Amniotic stem cell (primary cell): Measurements from ENCODE around the gene TREM2.
"Not testable (repeated sequence)": the region's sequence is repeated elsewhere in the genome, so short reads cannot be mapped to it uniquely, and the experiment has no call there.

ENCODE experiments used
- DNase-seq: peaks from one replicate; lab custom pipeline; 2025; lab: John Stamatoyannopoulos, UW

TREM2 gene

DNA sequence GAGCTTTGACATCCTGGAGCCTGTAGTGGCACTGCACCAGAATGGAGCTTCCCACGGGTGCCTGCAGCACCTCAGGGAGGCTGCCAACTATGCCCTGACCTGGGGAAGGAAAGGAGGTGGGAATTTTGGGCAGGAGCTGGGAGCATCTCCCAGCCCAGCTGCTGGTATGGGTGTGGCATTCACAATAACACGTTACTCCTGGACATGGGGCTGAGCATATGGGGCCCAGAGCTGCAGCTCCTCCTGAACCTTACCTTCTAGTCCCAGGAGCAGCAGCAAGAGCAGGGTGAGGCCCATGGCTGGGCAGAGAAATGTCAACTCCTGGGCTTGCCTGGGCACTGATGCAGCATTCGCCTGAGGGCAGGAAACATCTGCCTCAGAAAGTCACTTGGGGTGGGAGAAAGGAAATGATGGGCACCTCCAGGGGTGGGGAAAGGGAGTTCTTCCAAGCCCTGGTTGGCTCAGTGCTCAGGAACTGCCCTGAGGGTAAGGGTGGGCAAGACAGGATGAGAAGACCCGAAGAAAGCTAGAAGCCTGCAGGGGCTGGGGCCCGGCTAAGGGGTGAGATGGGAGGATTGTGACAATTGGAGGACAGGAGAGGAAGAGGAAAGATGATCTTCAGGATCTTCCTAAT, 8.8 kb downstream of the TREM2 start, which contains the start of gene TREML1:
TREML1 (minus strand) TSS at position 356 of the 634 bp plus-strand sequence; CDS start at position 297, 59 bp downstream.
- DNase-seq, result no peak

DNA sequence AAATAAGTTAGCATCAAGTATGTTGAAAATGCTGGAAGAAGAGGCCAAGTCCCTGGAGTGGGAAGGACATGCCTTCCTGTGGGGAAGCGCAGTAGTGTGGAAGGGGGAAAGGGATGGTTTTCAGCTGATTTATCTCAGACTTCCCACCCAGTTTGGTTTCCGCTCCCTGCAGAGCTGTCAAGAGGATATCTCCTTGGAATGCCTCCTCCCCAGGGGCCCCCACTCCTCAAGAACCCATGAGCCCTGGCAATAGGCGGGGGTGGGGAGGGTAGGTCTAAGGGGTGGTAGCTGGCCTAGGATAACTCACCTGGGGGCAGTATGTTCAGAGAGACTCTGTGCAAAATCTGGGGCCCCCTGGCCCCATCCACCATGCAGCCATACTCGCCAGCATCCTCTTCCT, 9.5 kb downstream of the TREM2 start:
- no peak for DNase-seq

DNA sequence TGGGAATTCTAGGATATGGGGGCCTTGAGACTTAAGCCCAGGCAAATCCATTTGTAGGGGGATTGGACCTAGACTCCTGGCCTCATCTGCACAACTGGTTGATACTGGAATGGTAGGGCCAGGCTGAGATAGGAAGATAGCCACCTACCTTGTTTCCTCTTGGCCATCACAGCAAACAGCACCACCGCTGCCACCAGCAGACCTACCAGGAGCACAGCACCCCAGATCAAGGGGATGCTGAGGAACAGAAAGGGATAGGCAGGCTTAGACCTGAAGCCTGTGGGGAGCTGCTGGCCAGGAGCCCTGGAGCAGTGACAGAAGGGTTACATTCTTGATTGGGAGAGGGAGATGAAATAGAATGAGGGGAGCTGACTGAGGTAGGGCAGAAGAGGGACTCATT, 12.2 kb downstream of the TREM2 start:
- no peak for DNase-seq

DNA sequence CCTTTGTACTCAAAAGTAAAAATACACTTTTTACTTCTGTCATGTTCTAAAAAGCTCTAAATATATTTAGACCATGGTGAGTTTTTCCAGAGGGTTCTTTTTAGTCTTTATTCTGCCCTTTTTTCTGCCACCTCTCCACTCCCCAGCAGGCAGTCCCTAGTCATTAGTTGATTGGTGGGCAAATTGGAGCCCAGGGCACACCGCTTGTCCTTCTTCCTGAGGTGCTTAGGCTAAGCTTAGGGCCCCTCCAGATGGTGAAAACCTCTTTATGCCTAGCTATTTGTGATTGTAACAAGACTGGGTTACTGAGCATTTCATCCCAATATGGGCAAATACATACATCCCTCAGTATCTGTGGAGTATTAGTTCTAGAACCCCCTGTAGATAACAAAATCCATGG, 15.0 kb downstream of the TREM2 start:
- no peak for DNase-seq

DNA sequence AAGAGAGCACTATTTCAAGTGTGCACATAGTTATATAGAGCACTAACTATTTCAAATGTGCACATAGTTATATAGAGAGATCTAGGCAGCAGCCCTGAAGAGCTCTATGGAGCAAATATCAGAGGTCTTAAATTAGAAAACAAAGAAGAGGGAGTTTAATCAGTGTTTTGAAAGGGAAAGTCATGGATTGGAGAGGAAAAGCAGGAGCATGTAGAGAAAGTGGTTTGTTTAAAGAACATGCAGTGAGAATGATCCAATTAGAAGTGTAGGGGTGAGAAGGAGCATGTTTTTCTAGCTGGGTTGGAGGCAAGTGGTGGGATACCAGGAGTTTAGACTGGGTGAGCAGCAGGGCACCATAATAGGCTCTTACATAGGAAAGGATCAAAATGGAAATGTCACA, 26.0 kb downstream of the TREM2 start:
- no peak for DNase-seq

DNA sequence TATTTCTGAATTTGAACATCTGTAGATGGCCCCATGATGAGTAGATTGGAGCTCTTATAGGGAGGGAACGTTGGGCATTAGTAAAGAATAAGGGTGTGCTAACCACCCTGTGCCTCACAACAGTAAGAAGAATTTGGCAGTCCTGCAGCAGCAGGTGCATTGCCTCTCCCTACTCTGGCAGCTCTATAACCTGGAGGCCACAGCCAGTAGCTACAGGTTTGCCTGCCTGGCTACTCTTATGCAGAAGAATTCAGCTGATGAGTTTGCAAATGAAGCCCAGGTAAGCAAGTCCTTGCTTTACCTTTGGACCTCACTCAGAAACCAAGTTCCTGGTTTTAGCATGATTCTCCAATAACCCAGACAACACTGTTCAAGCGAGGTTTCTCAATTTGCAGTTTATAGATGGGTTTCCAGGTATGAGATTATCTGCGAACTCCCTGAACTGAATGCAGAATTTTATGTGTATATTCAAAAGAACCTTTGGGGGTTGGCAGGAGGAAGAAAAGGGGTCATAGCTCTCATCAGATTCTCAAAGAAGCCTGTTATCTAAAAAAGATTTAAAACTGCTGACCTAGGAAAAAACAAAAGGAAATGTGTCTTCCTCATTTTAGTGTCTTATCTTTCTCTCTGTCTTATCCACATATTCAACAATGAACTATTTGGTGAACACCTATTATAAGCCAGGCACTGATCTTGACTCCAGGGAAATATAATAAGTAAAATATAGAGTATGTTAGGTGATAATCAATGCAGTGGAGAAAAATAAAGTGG, 27.7 kb downstream of the TREM2 start:
- DNase-seq, result no peak

DNA sequence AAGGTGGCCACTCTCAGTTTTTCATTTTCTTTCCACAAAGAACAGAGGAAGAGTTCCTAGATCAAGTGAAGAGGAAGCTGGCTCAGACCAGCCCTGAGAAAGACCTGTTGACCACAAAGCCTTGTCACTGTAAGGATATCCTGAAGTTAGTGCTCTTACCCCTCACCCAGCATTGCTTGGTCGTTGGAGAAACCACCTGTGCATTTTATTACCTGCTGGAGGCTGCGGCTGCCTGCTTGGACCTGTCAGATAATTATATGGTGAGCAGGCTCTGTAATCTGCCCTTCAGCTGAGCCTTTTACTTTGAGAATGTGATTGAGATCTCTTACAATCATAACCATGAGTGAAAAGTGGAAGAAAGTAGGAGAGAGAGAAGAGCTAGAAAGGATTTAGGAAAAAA, 30.7 kb downstream of the TREM2 start:
- DNase-seq, result no peak

DNA sequence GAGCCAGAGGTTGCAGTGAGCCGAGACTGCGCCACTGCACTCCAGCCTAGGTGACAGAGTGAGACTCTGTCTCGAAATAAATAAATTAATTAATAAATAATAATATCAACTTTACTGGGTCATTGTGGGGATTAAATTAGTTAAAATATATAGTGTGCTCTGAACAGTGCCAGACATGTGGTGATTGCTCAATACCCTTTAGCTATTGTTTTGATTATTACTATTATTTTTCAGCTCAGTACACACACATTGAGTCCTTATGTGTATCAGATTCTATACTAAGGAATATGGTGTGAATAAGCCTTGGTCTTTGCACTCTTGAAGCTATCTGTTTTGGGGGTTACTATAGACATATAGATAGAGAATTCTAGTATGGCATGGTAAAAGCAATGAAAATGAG, 37.6 kb downstream of the TREM2 start:
- no peak for DNase-seq

DNA sequence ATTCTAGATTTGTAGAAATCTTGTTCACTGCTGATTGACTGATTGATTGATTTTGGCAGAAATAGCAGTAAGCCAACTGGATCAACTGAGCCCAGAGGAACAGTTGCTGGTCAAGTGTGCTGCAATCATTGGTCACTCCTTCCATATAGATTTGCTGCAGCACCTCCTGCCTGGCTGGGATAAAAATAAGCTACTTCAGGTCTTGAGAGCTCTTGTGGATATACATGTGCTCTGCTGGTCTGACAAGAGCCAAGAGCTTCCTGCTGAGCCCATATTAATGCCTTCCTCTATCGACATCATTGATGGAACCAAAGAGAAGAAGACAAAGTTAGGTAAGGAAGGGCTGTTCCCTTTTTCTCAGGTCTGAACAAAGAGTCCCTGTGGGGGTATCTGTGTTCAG, 40.0 kb downstream of the TREM2 start:
- DNase-seq, result no peak

DNA sequence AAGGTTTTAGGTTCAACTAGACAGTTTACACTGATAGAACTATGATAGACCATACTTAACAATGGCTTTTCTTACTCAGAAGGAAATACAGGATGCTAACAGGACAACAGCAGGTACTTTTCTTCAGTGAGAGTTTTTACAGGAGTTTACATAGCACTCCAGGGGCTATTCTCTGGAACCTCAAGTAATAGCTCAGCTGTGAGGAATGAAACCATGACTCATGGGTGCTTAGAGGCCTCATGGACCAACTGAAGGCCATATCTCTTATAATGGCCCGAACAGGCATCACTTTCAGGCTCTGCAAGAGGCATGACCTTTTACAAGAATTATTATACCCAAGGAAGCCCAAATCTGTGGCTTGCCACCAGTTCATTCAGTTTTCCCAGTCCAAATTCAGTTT, 40.5 kb downstream of the TREM2 start:
- DNase-seq, result no peak

DNA sequence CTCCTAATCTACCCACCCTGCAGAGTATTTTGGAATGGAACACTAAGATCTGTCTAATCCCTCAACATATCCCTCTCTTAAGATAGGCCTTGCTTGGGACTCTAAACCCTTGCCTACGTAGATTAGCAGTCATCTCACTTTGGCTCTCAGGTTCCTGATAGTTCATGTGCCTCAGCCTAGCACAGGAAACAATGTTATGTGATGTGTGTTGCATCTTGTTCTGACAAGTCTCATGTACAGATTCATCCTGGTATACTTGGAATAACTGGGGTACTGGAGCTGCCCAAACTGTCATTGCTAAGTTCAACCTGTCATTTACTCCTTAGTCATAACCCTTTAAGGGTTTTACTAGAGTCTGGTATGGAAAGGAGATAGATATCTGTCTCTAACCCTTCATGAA, 42.9 kb downstream of the TREM2 start:
- no peak for DNase-seq

DNA sequence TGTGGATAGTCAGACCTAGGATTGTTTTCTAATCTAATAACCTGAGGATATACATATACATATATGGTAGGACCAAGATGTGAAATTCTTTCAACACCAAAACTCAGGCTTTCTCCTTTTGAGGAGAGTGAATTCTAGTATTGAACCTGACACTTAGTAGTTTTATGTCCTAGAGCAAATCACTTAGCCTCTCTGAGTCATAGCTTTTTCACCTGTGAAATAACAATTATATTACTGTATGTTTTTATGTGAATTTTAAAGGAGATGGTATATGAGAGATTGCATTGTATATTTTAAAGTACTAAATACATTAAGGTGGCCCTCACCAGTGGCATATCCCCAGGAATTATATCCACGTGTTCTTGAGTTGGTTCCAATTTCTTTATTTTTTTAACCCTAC, 43.4 kb downstream of the TREM2 start:
- no peak for DNase-seq

DNA sequence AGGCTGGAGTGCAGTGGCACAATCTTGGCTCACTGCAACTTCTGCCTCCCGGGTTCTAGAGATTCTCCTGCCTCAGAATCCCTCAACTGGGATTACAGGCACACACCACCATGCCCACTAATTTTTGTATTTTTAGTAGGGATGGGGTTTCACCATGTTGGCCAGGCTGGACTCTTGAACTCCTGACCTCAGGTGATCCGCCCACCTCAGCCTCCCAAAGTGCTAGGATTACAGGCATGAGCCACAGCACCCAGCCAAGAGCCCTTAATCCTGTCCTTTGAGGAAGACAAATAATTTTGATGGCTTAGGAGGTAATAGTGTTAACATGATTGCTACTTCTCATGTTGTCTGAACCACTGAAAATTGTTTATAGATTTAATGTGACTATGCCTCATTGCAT, 47.9 kb downstream of the TREM2 start:
- not testable (repeated sequence) for DNase-seq

DNA sequence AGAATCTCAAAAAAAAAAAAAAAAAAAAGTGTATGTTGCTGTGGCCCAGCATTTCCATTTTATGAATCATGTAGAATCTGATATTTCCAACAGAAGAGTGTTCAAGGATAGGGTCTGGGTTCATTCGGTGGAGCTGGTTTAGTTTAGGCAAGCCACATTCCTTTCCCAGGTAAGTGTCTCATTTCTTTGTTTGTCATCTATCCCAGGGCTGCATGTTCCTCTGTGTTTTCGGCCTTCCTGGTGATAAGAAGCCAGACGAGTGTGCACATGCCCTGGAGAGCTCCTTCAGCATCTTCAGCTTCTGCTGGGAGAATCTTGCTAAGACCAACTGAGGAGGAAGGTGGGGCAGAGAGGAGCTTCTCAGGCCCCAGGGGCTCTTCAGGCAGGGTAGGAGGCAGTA, 51.9 kb downstream of the TREM2 start:
- no peak for DNase-seq
